Stimulated activated CD8-positive, alpha-beta memory T cell treated with anti-CD3 and anti-CD28 coated beads, Interleukin-12 subunit alpha, Interleukin-12 subunit beta, amount 100 ng/mL, for 24 hours (primary cell): Measurements from ENCODE around the gene DDX52.

Experiments used
- DNase-seq: peaks from one replicate; pipeline ENCODE4 v3.0.0-alpha.2; 2020; ENCODE audit errors: extremely low read depth

DDX52 gene

DNA sequence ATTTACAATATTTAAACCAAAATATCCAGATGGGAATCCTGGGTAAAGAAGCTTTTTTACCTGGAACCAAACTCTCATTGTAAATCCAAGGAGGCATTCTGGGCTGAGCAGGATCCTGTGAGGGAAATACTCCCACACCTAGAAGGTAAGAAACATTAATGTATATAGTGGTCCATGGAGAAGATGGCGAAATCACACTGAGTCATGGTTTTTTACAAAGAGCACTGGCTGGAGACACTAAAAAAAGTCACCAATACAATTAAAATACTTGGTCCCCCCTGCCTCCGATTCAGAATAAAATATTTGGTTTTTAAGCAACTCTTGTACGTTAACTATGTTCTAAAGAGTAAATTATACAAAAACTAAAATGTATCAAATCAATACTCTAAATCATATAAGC is 67.0 kb downstream of the DDX52 start:
- no peak for DNase-seq

DNA sequence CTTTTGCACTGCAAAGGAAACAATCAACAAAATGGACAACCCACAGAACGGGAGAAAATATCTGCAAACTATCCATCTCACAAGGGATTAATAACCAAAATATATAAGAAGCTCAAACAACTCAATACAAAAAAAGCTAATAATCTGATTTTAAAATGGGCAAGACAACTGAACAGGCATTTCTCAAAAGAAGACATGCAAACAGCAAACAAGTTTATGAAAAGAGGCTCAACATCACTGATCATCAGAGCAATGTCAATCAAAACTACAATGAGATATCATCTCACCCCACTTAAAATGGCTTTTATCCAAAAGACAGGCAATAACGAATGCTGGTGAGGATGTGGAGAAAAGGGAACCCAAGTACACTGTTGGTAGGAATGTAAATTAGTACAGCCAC is 68.8 kb downstream of the DDX52 start:
- no peak for DNase-seq

DNA sequence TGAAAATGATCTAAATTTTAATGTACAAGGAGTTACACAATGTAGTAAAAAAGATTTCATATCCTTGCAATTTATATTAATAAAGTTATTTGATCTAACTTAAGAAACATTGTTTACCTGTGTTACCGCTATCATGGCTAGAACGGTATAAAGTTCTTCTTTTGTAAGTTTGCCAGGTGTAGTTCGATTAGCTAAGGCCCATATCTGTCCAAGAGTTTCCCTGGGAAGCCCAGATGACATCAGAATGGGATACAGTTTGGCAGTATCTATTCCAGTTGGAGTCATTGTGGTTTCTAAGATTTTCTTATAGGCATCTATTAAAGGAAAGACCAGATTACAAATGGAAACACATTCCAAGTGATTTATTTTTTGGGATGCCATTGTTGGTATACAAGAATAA is 71.6 kb downstream of the DDX52 start:
- DNase-seq: no peak

DNA sequence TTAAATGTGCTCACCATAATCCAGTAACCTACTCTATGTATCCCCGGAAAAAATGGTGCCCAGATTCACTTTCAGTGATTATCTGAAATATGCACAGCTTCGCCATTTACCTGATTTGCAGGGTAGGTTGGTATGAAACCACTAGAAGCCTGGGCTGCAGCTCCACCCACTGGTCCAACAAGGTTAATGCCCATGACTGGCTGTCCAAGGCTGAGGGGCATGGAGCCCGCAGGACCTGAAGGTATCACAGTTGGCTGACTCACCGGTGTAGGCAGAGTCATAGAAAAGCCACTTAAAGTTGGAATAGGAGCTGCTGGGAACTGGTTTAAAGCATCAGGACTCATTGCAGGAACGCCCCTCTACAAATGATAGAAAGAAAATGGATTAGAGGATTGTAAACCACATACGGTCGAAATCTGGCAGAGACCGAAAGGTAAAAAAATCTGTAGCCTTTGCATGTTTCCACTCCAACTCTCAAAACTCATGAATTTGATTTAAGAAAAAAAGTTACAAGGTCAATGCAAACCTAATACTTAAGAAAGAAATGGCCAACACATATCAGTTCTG is 72.6 kb downstream of the DDX52 start:
- no peak for DNase-seq

DNA sequence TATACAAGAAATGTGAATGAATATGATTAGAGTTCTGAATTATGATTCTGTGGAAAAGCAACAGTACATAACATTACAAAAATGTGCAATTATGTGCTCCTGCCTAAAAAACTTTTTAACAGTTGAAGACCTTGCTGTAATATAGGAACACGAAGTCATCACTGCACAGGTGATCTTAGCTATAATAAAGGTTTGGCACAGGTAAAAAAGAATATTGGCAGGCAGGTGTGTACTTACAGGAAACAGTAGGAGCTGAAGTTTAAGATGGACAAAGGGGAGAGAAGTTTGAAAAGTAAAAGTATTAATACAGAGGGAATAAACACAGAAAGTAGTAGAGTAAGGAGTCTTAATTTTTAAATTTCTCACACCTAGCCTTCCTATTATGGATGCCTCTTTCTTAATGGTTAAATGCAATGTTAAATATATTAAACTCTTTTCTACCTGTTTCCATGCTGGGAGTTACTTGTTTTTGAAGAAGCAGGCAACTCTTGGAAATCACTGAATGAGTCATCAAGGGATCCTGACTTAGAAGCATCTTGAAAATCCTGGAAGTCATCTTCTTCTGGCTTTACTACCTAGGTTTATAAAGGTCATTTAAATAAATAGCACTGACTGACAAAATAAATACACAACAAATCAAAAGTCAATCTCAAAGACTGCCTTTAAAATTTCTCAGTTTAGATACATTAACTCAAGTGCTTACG is 74.7 kb downstream of the DDX52 start:
- DNase-seq: no peak

DNA sequence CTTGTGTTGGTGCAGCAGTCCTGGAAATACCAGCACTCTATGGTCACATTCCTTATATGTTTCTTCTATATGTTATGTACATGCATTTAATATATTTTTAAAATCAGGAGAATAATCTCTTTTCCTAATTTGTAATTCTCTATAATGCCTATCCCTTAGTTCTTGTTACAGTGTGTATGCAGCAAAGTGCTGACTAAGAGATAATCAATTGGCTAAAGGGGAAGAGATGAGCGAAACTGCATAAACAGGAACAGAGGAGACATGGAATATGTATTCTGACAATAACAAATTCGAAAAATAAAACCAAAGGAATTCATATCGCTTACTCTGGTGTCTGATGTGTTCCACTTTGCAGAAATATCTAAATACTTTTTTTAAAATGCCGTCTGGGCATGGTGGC is 75.7 kb downstream of the DDX52 start:
- DNase-seq: no peak

DNA sequence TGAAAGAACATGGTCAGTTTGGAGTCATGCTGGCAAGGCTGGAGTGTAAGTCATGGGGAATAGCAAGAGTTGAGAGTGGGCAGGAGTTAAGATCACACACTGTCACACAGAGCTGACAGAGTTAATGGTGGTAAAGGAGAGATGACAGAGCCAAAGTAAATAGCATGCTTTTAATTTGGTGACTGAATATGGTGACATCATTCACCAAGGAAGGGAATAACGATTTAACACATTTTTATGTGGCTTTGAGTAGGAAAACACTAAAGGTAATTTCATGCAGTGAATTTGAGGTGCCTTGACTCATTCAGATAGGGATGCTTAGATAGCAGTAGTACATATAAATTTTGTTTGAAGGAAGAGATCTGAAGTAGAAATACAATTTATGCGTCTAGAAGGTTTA is 76.1 kb downstream of the DDX52 start:
- no peak for DNase-seq

DNA sequence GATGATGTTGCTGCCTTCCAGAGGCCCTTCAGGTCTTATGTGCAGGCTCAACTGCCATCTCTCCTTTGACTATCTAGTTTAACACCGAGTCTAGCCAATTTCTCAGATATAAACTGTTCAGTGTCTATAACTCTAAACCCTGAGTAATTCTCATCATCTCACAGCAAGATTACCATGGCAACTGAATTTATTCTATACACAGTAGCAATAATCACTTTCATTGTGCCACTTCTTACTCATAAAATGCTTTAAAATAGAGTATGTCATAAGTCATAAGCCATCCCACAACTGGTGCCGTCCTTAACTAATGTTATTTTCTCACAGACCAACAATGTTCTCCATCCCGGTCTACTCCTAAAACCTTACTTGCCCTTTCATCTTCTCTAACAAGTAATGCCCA is 79.0 kb downstream of the DDX52 start:
- DNase-seq: no peak

DNA sequence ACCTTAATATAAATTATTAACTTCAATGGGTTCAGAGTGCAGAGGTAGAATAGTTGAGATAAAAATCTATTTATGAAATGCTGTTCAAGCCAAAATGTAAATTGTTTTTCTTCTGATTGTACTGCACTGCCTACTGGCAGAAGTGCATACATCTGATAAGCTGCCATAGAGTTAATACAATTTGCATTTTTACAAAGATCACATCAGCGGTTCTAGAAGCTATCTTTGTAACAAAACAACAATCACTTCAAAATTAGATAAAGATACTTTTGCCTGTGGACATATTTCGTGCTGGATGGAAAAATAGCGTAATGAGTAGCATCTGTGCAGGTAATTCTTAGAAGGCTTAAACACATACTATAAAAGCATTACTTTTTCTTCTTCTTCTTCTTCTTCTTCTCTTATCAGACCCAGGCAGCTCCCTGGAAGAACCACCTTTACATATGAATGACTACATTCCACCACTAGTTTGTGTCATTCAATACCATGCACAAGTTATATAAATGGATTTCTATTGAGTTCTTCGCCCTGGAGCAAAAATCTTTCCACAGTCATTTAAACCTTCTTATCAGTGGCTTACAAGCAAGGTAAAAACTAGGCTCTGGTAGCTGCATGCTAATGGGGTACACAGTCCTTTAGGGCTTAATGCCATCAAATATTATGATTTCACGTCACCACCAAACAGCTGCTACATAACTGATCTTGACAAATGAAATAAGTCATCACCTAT is 81.1 kb downstream of the DDX52 start:
- no peak for DNase-seq
